GM12864 (cell line): ENCODE data around the gene IL18.
"Not testable (repeated sequence)": the region's sequence is repeated elsewhere in the genome, so short reads cannot be mapped to it uniquely, and the experiment has no call there.

Experiments used
- DNase-seq: peaks from one replicate; pipeline ENCODE4 v3.0.0-alpha.2; 2011; ENCODE audit warnings: low read depth
- H3K4me3 ChIP-seq: 2 replicates; pipeline ENCODE4 v1.5.1; 2011; ENCODE audit warnings: mild to moderate bottlenecking, low read depth, low read length, control low read depth
- CTCF ChIP-seq: IDR thresholded peaks from 2 replicates; pipeline ENCODE4 v1.5.1; 2011; ENCODE audit warnings: low read depth, mild to moderate bottlenecking, moderate library complexity, low read length, control low read depth, inconsistent platforms; ENCODE audit errors: missing control alignments

Gene IL18

GRCh38 chr11:112097734-112098528 lies 66.0 kb downstream of the IL18 start:
- TF ChIP-seq CTCF, result no peak
- H3K4me3 ChIP-seq, result no peak overlapping the region
- DNase-seq, result no peak

- DNase-seq, result no peak
- H3K4me3 ChIP-seq, result no peak overlapping the region
- TF ChIP-seq CTCF, result no peak
Measured at GRCh38 chr11:112096194-112096593, 67.7 kb downstream of the IL18 start.

GRCh38 chr11:112095302-112095701 lies 68.6 kb downstream of the IL18 start:
- DNase-seq, result not testable (repeated sequence)

More at GRCh38 chr11:112095302-112095701, 68.6 kb downstream of the IL18 start:
- H3K4me3 ChIP-seq, result not testable (repeated sequence)
